Mesothelial cell of epicardium (in vitro differentiated cells): ENCODE measurements around the gene SMIM30. TPM values are rescaled to one million over a fixed set of nuclear protein-coding genes. Genes with fewer than 3 reads are reported as not detected.
A peak's percentile ranks its signal among the peaks of the same experiment; 100 is the strongest.

Source experiments
- DNase-seq, 2 experiments: peaks; one replicate each; pipeline ENCODE4 v3.0.0; 2021; ENCODE audit warnings: low spot score in 2 of 2; ENCODE audit not compliant: unreplicated experiment in 2 of 2
- H3K27ac Mint-ChIP-seq: 2 replicates; pipeline ENCODE4 v1.8.0; 2021; ENCODE audit warnings: mixed read lengths
- H3K27me3 Mint-ChIP-seq: 2 replicates; pipeline ENCODE4 v1.8.0; 2021; ENCODE audit warnings: low read depth, mixed read lengths
- H3K36me3 Mint-ChIP-seq: 2 replicates; pipeline ENCODE4 v1.8.0; 2021; ENCODE audit warnings: mixed read lengths
- H3K4me1 Mint-ChIP-seq: 2 replicates; pipeline ENCODE4 v1.8.0; 2021; ENCODE audit warnings: mixed read lengths
- H3K4me3 Mint-ChIP-seq: 2 replicates; pipeline ENCODE4 v1.8.0; 2021; ENCODE audit warnings: mild to moderate bottlenecking, moderate library complexity, mixed read lengths
- H3K9me3 Mint-ChIP-seq: 2 replicates; pipeline ENCODE4 v1.8.0; 2021; ENCODE audit warnings: mixed read lengths
- CTCF ChIP-seq: fragments of 200-600 bp; sonication (generic); IDR thresholded peaks from one replicate; pipeline ENCODE4 v1.5.0; 2021; ENCODE audit warnings: antibody characterized with exemption; ENCODE audit not compliant: unreplicated experiment
- total RNA-seq: library from RNA; stranded (reverse); gene quantifications from 3 replicates; pipeline ENCODE4 v1.2.1, GENCODE V29; 2021

SMIM30 gene
- total RNA-seq, 1 donor from 2014 or later, result 39.9 TPM

GRCh38 chr7:113099284-113099919 is 19.0 kb downstream of the SMIM30 start:
- Mint-ChIP-seq H3K36me3 (no peaks in the 10 kb centered on the region), H3K4me1 (peaks cover 45% of the 10 kb centered on the region), H3K27me3 (no peaks in the 10 kb centered on the region), H3K4me3 (no peak overlapping the region), H3K27ac (peak overlapping the region; percentile 83), H3K9me3 (no peaks in the 10 kb centered on the region)
- DNase-seq, result no peak
- no peak for TF ChIP-seq CTCF

- Mint-ChIP-seq H3K9me3 (no peaks in the 10 kb centered on the region), H3K4me1 (peaks cover 45% of the 10 kb centered on the region), H3K27ac (peak overlapping the region; percentile 67), H3K36me3 (no peaks in the 10 kb centered on the region), H3K27me3 (no peaks in the 10 kb centered on the region), H3K4me3 (no peak overlapping the region)
- TF ChIP-seq CTCF, result no peak
- DNase-seq, result no peak
These were observed 23.7 kb downstream of the SMIM30 start for GRCh38 chr7:113094517-113095249.

DNA sequence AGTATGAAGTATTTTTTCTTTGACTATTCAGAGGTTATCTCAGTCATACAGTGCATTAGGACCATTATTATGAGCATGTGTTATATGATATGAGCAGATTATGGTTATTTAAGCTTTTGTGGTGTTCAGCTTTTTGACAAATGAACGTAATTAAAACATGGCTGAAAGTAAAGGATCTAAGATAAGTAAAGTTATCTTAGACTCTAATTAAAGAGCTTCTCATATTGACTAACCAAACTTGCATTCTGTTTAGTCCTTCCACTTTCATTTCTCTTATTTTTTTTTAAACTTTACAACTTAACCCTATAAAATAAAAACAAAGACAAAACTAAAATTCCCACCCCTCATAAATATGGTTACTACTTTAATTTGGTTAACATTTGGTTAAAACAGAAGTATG is 24.8 kb downstream of the SMIM30 start:
- no peaks in the 10 kb centered on the region for H3K27me3 Mint-ChIP-seq
- H3K9me3 Mint-ChIP-seq, result no peaks in the 10 kb centered on the region
- TF ChIP-seq CTCF, result no peak
- H3K4me3 Mint-ChIP-seq, result no peak overlapping the region
- no peak for DNase-seq
- peaks cover 38% of the 10 kb centered on the region for H3K4me1 Mint-ChIP-seq
- H3K27ac Mint-ChIP-seq, result no peak overlapping the region
- no peaks in the 10 kb centered on the region for H3K36me3 Mint-ChIP-seq

GRCh38 chr7:113092762-113093161 is 25.6 kb downstream of the SMIM30 start:
- Mint-ChIP-seq H3K9me3 (no peaks in the 10 kb centered on the region), H3K4me3 (no peak overlapping the region), H3K36me3 (no peaks in the 10 kb centered on the region), H3K27me3 (no peaks in the 10 kb centered on the region), H3K27ac (no peak overlapping the region), H3K4me1 (peaks cover 46% of the 10 kb centered on the region)
- no peak for TF ChIP-seq CTCF
- DNase-seq, result no peak

DNA sequence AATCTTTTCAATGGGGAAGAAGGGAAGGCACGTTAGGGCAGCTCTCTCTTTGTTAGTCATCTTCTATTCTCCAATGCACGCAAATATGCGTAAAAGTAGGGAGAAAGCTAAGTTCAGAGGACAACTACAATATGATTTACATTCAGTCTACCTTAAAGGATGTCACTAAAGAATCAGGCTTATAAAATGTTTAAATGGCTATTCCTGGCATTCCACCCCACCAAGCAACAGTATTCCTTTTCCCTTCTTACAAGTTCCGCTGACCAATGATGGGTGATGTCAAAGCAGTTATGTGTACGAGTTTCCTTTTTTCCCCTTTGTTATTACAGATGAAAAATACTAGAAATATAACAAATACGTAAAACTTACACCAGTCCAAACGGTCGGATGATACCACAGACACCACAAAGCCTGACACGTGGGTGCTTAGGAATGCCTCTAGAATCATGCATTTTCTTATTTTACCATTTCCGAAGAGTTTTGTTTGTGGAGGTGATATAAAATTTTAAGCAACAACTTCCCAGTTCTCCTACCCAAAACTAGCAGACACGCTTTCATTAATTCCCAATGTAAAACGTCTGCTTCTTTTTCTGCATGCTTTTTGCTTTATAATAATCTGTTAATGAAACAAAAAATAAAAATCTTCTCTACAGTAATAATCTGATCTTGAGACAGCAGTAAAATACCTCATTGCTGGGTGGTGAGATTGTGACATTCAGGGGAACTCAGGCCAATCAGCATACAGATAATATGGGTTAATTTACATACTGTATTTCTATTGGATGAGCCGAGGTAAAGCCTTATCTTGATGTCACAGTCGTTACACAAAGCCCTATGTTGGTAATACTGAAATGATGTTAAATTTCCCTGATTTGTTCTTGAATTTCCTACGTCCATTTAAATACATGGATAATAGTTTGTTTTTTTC is 31.0 kb downstream of the SMIM30 start:
- H3K36me3 Mint-ChIP-seq, result no peaks in the 10 kb centered on the region
- no peak for TF ChIP-seq CTCF
- H3K27me3 Mint-ChIP-seq, result no peaks in the 10 kb centered on the region
- H3K27ac Mint-ChIP-seq, result peak overlapping the region; percentile 88
- DNase-seq, result no peak
- H3K4me1 Mint-ChIP-seq, result peaks cover 39% of the 10 kb centered on the region
- H3K9me3 Mint-ChIP-seq, result no peaks in the 10 kb centered on the region
- H3K4me3 Mint-ChIP-seq, result peak overlapping the region; percentile 50
